HG03460 (cell line): ENCODE measurements around the gene RAB40C.

Experiments
- ATAC-seq: cut with Tn5 transposase; IDR thresholded peaks from one replicate; pipeline ENCODE4 v1.9.1; 2021; ENCODE audit not compliant: unreplicated experiment

Gene RAB40C

GRCh38 chr16:559021-559380, 30.9 kb upstream of the RAB40C start:
- ATAC-seq: no peak

GRCh38 chr16:559411-560203, 30.3 kb upstream of the RAB40C start:
- no peak for ATAC-seq

- ATAC-seq: no peak
Measured at GRCh38 chr16:560204-560700, 29.6 kb upstream of the RAB40C start, which contains the start of gene PRR35. Gene PRR35, plus strand, starts transcription at chr16:560394. Its CDS starts 2,901 bp downstream, at chr16:563295.

- ATAC-seq: no peak
Measured at GRCh38 chr16:560701-561412, 29.0 kb upstream of the RAB40C start.

- ATAC-seq: no peak
Measured at GRCh38 chr16:561413-561794, 28.5 kb upstream of the RAB40C start.

GRCh38 chr16:561957-562938, 27.6 kb upstream of the RAB40C start:
- no peak for ATAC-seq

GRCh38 chr16:563072-563644, 26.7 kb upstream of the RAB40C start:
- ATAC-seq: no peak

GRCh38 chr16:564690-565418, 25.0 kb upstream of the RAB40C start:
- no peak for ATAC-seq

GRCh38 chr16:565419-566330, 24.2 kb upstream of the RAB40C start:
- ATAC-seq: no peak

GRCh38 chr16:566475-567372, 23.1 kb upstream of the RAB40C start, which contains the start of gene NHLRC4:
Gene NHLRC4, plus strand, starts transcription at chr16:567005. Its CDS starts 1,043 bp downstream, at chr16:568048.
- peak; percentile 47 for ATAC-seq

GRCh38 chr16:567373-568256, 22.3 kb upstream of the RAB40C start:
- no peak for ATAC-seq

- ATAC-seq: no peak
Measured at GRCh38 chr16:568401-569258, 21.2 kb upstream of the RAB40C start.

- ATAC-seq: peak; percentile 47
Measured at GRCh38 chr16:569445-570254, 20.2 kb upstream of the RAB40C start, which contains the start of gene PIGQ. Gene PIGQ, plus strand, starts transcription at chr16:569968. Its CDS starts 4,107 bp downstream, at chr16:574075.

- ATAC-seq: no peak
Measured at GRCh38 chr16:572865-573650, 16.8 kb upstream of the RAB40C start.
